Stimulated activated memory B cell treated with anti-CD40 and anti-IgM and Interleukin-4, amounts not matched to agents 10 μg/mL and 1 μg/mL and 100 μg/mL, for 72 hours (primary cell): Measurements from ENCODE around the gene CACNG8.
A peak's percentile ranks its signal among the peaks of the same experiment; 100 is the strongest.

Experiments
- ATAC-seq: fragments of 150-1000 bp; cut with Tn5 transposase; 2 replicates; pipeline ENCODE4 v1.10.0; 2021
- H3K27ac Mint-ChIP-seq: one replicate; pipeline ENCODE4 v1.8.0; 2022; ENCODE audit warnings: mild to moderate bottlenecking, mixed read lengths
- H3K27me3 Mint-ChIP-seq: one replicate; pipeline ENCODE4 v1.8.0; 2022; ENCODE audit warnings: mixed read lengths
- H3K36me3 Mint-ChIP-seq: one replicate; pipeline ENCODE4 v1.8.0; 2022; ENCODE audit warnings: mixed read lengths
- H3K4me1 Mint-ChIP-seq: one replicate; pipeline ENCODE4 v1.8.0; 2022; ENCODE audit warnings: mixed read lengths
- H3K4me3 Mint-ChIP-seq: one replicate; pipeline ENCODE4 v1.8.0; 2022; ENCODE audit warnings: mild to moderate bottlenecking, moderate library complexity, mixed read lengths
- H3K9me3 Mint-ChIP-seq: one replicate; pipeline ENCODE4 v1.8.0; 2022; ENCODE audit warnings: mixed read lengths

The CACNG8 gene

GRCh38 chr19:53980539-53981375 lies 18.0 kb downstream of the CACNG8 start:
- H3K9me3 Mint-ChIP-seq = peaks cover 27% of the 10 kb centered on the region
- no peak for ATAC-seq
- no peak overlapping the region for H3K4me3 Mint-ChIP-seq
- peaks cover 7% of the 10 kb centered on the region for H3K4me1 Mint-ChIP-seq
- H3K36me3 Mint-ChIP-seq = peaks cover 22% of the 10 kb centered on the region
- H3K27me3 Mint-ChIP-seq = peaks cover 60% of the 10 kb centered on the region
- no peak overlapping the region for H3K27ac Mint-ChIP-seq

GRCh38 chr19:53981376-53981951 lies 18.7 kb downstream of the CACNG8 start:
- Mint-ChIP-seq H3K9me3 (peaks cover 24% of the 10 kb centered on the region), H3K27me3 (peaks cover 53% of the 10 kb centered on the region), H3K4me3 (no peak overlapping the region), H3K27ac (no peak overlapping the region), H3K4me1 (peaks cover 7% of the 10 kb centered on the region), H3K36me3 (peaks cover 22% of the 10 kb centered on the region)
- ATAC-seq = no peak

GRCh38 chr19:53982001-53982451 lies 19.3 kb downstream of the CACNG8 start:
- H3K36me3 Mint-ChIP-seq = peaks cover 22% of the 10 kb centered on the region

GRCh38 chr19:53982611-53983010 lies 19.9 kb downstream of the CACNG8 start:
- peaks cover 3% of the 10 kb centered on the region for H3K4me1 Mint-ChIP-seq
- H3K4me3 Mint-ChIP-seq = no peak overlapping the region
- peaks cover 22% of the 10 kb centered on the region for H3K36me3 Mint-ChIP-seq
- peaks cover 20% of the 10 kb centered on the region for H3K9me3 Mint-ChIP-seq
- no peak overlapping the region for H3K27ac Mint-ChIP-seq
- H3K27me3 Mint-ChIP-seq = peaks cover 42% of the 10 kb centered on the region
- peak; percentile 31 for ATAC-seq

More at GRCh38 chr19:53982001-53982451, 19.3 kb downstream of the CACNG8 start:
- H3K27ac Mint-ChIP-seq = no peak overlapping the region
- H3K9me3 Mint-ChIP-seq = peaks cover 23% of the 10 kb centered on the region
- H3K4me1 Mint-ChIP-seq = peaks cover 7% of the 10 kb centered on the region
- H3K27me3 Mint-ChIP-seq = peaks cover 47% of the 10 kb centered on the region
- ATAC-seq = no peak
- H3K4me3 Mint-ChIP-seq = no peak overlapping the region

- no peaks in the 10 kb centered on the region for H3K4me1 Mint-ChIP-seq
- H3K27me3 Mint-ChIP-seq = peaks cover 31% of the 10 kb centered on the region
- H3K36me3 Mint-ChIP-seq = peaks cover 21% of the 10 kb centered on the region
- H3K4me3 Mint-ChIP-seq = no peak overlapping the region
- no peak for ATAC-seq
- H3K27ac Mint-ChIP-seq = no peak overlapping the region
- peaks cover 19% of the 10 kb centered on the region for H3K9me3 Mint-ChIP-seq
These were observed 20.9 kb downstream of the CACNG8 start for GRCh38 chr19:53983457-53984289.

- no peak overlapping the region for H3K4me3 Mint-ChIP-seq
- ATAC-seq = no peak
- peaks cover 7% of the 10 kb centered on the region for H3K9me3 Mint-ChIP-seq
- no peak overlapping the region for H3K27ac Mint-ChIP-seq
- H3K4me1 Mint-ChIP-seq = no peaks in the 10 kb centered on the region
- peaks cover 3% of the 10 kb centered on the region for H3K36me3 Mint-ChIP-seq
- H3K27me3 Mint-ChIP-seq = peaks cover 19% of the 10 kb centered on the region
These were observed 23.1 kb downstream of the CACNG8 start for GRCh38 chr19:53985863-53986262.

GRCh38 chr19:53988981-53989380 lies 26.2 kb downstream of the CACNG8 start:
- Mint-ChIP-seq H3K27ac (no peak overlapping the region), H3K9me3 (peaks cover 4% of the 10 kb centered on the region), H3K36me3 (no peaks in the 10 kb centered on the region), H3K27me3 (peaks cover 30% of the 10 kb centered on the region), H3K4me1 (peaks cover 6% of the 10 kb centered on the region), H3K4me3 (no peak overlapping the region)
- ATAC-seq = no peak

- peaks cover 4% of the 10 kb centered on the region for H3K9me3 Mint-ChIP-seq
- no peak overlapping the region for H3K27ac Mint-ChIP-seq
- peaks cover 39% of the 10 kb centered on the region for H3K27me3 Mint-ChIP-seq
- H3K4me1 Mint-ChIP-seq = peaks cover 6% of the 10 kb centered on the region
- no peak overlapping the region for H3K4me3 Mint-ChIP-seq
- H3K36me3 Mint-ChIP-seq = peaks cover 4% of the 10 kb centered on the region
- ATAC-seq = peak; percentile 17
These were observed 27.1 kb downstream of the CACNG8 start for GRCh38 chr19:53989600-53990533.

GRCh38 chr19:53991224-53992113 lies 28.7 kb downstream of the CACNG8 start, which contains the start of gene CACNG6:
Gene CACNG6, plus strand, starts transcription at chr19:53991637. Its CDS starts 1,241 bp downstream, at chr19:53992878.
- H3K36me3 Mint-ChIP-seq = peaks cover 4% of the 10 kb centered on the region
- peaks cover 6% of the 10 kb centered on the region for H3K4me1 Mint-ChIP-seq
- H3K27me3 Mint-ChIP-seq = peaks cover 55% of the 10 kb centered on the region
- no peak for ATAC-seq
- no peak within 1 kb of the TSS for H3K4me3 Mint-ChIP-seq
- peaks cover 11% of the 10 kb centered on the region for H3K9me3 Mint-ChIP-seq
- no peak within 1 kb of the TSS for H3K27ac Mint-ChIP-seq

GRCh38 chr19:53992211-53992610 lies 29.5 kb downstream of the CACNG8 start:
- peaks cover 4% of the 10 kb centered on the region for H3K36me3 Mint-ChIP-seq
- H3K4me3 Mint-ChIP-seq = no peak overlapping the region
- peaks cover 6% of the 10 kb centered on the region for H3K4me1 Mint-ChIP-seq
- peaks cover 57% of the 10 kb centered on the region for H3K27me3 Mint-ChIP-seq
- no peak overlapping the region for H3K27ac Mint-ChIP-seq
- peaks cover 11% of the 10 kb centered on the region for H3K9me3 Mint-ChIP-seq
- ATAC-seq = no peak

- Mint-ChIP-seq H3K4me3 (no peak overlapping the region), H3K4me1 (peaks cover 6% of the 10 kb centered on the region), H3K36me3 (peaks cover 4% of the 10 kb centered on the region), H3K27ac (no peak overlapping the region), H3K27me3 (peaks cover 57% of the 10 kb centered on the region), H3K9me3 (peaks cover 11% of the 10 kb centered on the region)
- no peak for ATAC-seq
These were observed 30.1 kb downstream of the CACNG8 start for GRCh38 chr19:53992815-53993214.

GRCh38 chr19:53993448-53993847 lies 30.7 kb downstream of the CACNG8 start:
- peaks cover 11% of the 10 kb centered on the region for H3K9me3 Mint-ChIP-seq
- H3K4me1 Mint-ChIP-seq = peaks cover 6% of the 10 kb centered on the region
- H3K4me3 Mint-ChIP-seq = no peak overlapping the region
- no peak for ATAC-seq
- peaks cover 57% of the 10 kb centered on the region for H3K27me3 Mint-ChIP-seq
- no peak overlapping the region for H3K27ac Mint-ChIP-seq
- H3K36me3 Mint-ChIP-seq = peaks cover 4% of the 10 kb centered on the region

GRCh38 chr19:53994811-53995210 lies 32.1 kb downstream of the CACNG8 start:
- Mint-ChIP-seq H3K4me3 (no peak overlapping the region), H3K4me1 (peaks cover 6% of the 10 kb centered on the region), H3K9me3 (peaks cover 10% of the 10 kb centered on the region), H3K27me3 (peaks cover 57% of the 10 kb centered on the region), H3K27ac (no peak overlapping the region), H3K36me3 (peaks cover 4% of the 10 kb centered on the region)
- ATAC-seq = no peak
